ENCODE data around the gene DCTN4.

GRCh38 chr5:150674341-150674821, 84.4 kb downstream of the DCTN4 start:
- no peak for TF ChIP-seq CTCF (IDR thresholded peaks at IDR 0.05; ENCODE audit: insufficient read depth, low read length, poor library complexity, severe bottlenecking)
- TF ChIP-seq EZH2phosphoT487 (conservative IDR thresholded peaks at IDR 0.05; ENCODE audit: low read length), result no peak

All from SU-DHL-6 (cell line).